ENCODE data around the gene CSMD2. TPM values are rescaled to one million over a fixed set of nuclear protein-coding genes. Genes with fewer than 3 reads are reported as not detected.

The CSMD2 gene
- total RNA-seq, 1 experiment from 2014 or later, result not detected

GRCh38 chr1:33468011-33468410, 697.0 kb downstream of the CSMD2 start:
- no peak for DNase-seq
- no TSS peak for BruUV-seq (replicated peaks)
- H3K9me3 ChIP-seq (ENCODE audit: insufficient read depth, low read depth), result no peaks in the 10 kb centered on the region
- no peak overlapping the region for H3K27ac ChIP-seq
- intact Hi-C loops (cut with micrococcal nuclease; ENCODE audit: unreplicated experiment), result no loop called here
- H3K4me3 ChIP-seq, result no peak overlapping the region
- peaks cover 6% of the 10 kb centered on the region for H3K4me1 ChIP-seq (replicated peaks; ENCODE audit: insufficient read depth)
- no peaks in the 10 kb centered on the region for H3F3A ChIP-seq (ENCODE audit: insufficient read depth, low read depth)
- no peak for TF ChIP-seq EZH2 (IDR thresholded peaks at IDR 0.05; ENCODE audit: low read depth)
- no peak overlapping the region for H2AFZ ChIP-seq
- H4K20me1 ChIP-seq (ENCODE audit: insufficient read depth), result no peaks in the 10 kb centered on the region
- peaks cover 2% of the 10 kb centered on the region; the same call in 1 of the 2 replicates for H3K79me2 ChIP-seq (ENCODE audit: low read depth)
- POLR2A ChIA-PET (ENCODE audit: unreplicated experiment), result no interaction called here
- no peaks in the 10 kb centered on the region for H3K36me3 ChIP-seq (ENCODE audit: low read depth)
- no peaks in the 10 kb centered on the region for H3K27me3 ChIP-seq (ENCODE audit: insufficient read depth, low read depth)
- CTCF ChIA-PET, result interaction anchor here (0.5 to 0.6 kb wide), 2 partner anchors 643 to 696 kb away, joined by 4 to 5 read pairs; no protein-coding TSS in a partner anchor
- no peaks in the 10 kb centered on the region for H3K9me2 ChIP-seq (ENCODE audit: insufficient read depth)
- H3K4me2 ChIP-seq, result no peak overlapping the region

GRCh38 chr1:33466159-33466558, 698.9 kb downstream of the CSMD2 start:
- H3K4me1 ChIP-seq (replicated peaks; ENCODE audit: insufficient read depth), result no peaks in the 10 kb centered on the region
- no peak overlapping the region for H3K27ac ChIP-seq
- ChIA-PET CTCF (no interaction called here), POLR2A (ENCODE audit: unreplicated experiment) (no interaction called here)
- TF ChIP-seq, protein P1, sequence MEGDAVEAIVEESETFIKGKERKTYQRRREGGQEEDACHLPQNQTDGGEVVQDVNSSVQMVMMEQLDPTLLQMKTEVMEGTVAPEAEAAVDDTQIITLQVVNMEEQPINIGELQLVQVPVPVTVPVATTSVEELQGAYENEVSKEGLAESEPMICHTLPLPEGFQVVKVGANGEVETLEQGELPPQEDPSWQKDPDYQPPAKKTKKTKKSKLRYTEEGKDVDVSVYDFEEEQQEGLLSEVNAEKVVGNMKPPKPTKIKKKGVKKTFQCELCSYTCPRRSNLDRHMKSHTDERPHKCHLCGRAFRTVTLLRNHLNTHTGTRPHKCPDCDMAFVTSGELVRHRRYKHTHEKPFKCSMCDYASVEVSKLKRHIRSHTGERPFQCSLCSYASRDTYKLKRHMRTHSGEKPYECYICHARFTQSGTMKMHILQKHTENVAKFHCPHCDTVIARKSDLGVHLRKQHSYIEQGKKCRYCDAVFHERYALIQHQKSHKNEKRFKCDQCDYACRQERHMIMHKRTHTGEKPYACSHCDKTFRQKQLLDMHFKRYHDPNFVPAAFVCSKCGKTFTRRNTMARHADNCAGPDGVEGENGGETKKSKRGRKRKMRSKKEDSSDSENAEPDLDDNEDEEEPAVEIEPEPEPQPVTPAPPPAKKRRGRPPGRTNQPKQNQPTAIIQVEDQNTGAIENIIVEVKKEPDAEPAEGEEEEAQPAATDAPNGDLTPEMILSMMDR (conservative IDR thresholded peaks at IDR 0.05), result no peak
- TF ChIP-seq EZH2 (IDR thresholded peaks at IDR 0.05; ENCODE audit: low read depth), result no peak
- no peak for DNase-seq
- H3K36me3 ChIP-seq (ENCODE audit: low read depth), result no peaks in the 10 kb centered on the region
- H3K27me3 ChIP-seq (ENCODE audit: insufficient read depth, low read depth), result no peaks in the 10 kb centered on the region
- no peak overlapping the region for H2AFZ ChIP-seq
- H3F3A ChIP-seq (ENCODE audit: insufficient read depth, low read depth), result no peaks in the 10 kb centered on the region
- no TSS peak for BruUV-seq (replicated peaks)
- no peak overlapping the region for H3K4me2 ChIP-seq
- no peaks in the 10 kb centered on the region for H3K9me3 ChIP-seq (ENCODE audit: insufficient read depth, low read depth)
- H3K9me2 ChIP-seq (ENCODE audit: insufficient read depth), result no peaks in the 10 kb centered on the region
- no peaks in the 10 kb centered on the region for H3K79me2 ChIP-seq (ENCODE audit: low read depth)
- no peak overlapping the region for H3K4me3 ChIP-seq
- intact Hi-C loops (cut with micrococcal nuclease; ENCODE audit: unreplicated experiment), result no loop called here
- no peaks in the 10 kb centered on the region for H4K20me1 ChIP-seq (ENCODE audit: insufficient read depth)

- CTCF ChIA-PET, result no interaction called here
- H3K4me3 ChIP-seq, result no peak overlapping the region
- POLR2A ChIA-PET (ENCODE audit: unreplicated experiment), result no interaction called here
- H3K4me2 ChIP-seq, result no peak overlapping the region
- DNase-seq, result no peak
- no peaks in the 10 kb centered on the region for H3K9me2 ChIP-seq (ENCODE audit: insufficient read depth)
- intact Hi-C loops (cut with micrococcal nuclease; ENCODE audit: unreplicated experiment), result no loop called here
- no peaks in the 10 kb centered on the region for H3K27me3 ChIP-seq (ENCODE audit: insufficient read depth, low read depth)
- peaks cover 6% of the 10 kb centered on the region for H3K4me1 ChIP-seq (replicated peaks; ENCODE audit: insufficient read depth)
- TF ChIP-seq, protein P1 (conservative IDR thresholded peaks at IDR 0.05), result no peak
- no peak for TF ChIP-seq EZH2 (IDR thresholded peaks at IDR 0.05; ENCODE audit: low read depth)
- no TSS peak for BruUV-seq (replicated peaks)
- no peak overlapping the region for H2AFZ ChIP-seq
- peaks cover 4% of the 10 kb centered on the region; the same call in 1 of the 2 replicates for H3F3A ChIP-seq (ENCODE audit: insufficient read depth, low read depth)
- H3K79me2 ChIP-seq (ENCODE audit: low read depth), result no peaks in the 10 kb centered on the region
- H3K27ac ChIP-seq, result no peak overlapping the region
- no peaks in the 10 kb centered on the region for H3K9me3 ChIP-seq (ENCODE audit: insufficient read depth, low read depth)
- H3K36me3 ChIP-seq (ENCODE audit: low read depth), result no peaks in the 10 kb centered on the region
- H4K20me1 ChIP-seq (ENCODE audit: insufficient read depth), result no peaks in the 10 kb centered on the region
These were observed 699.7 kb downstream of the CSMD2 start for GRCh38 chr1:33465316-33465715.

- H2AFZ ChIP-seq, result no peak overlapping the region
- peaks cover 14% of the 10 kb centered on the region for H3K4me1 ChIP-seq (replicated peaks; ENCODE audit: insufficient read depth)
- POLR2A ChIA-PET (ENCODE audit: unreplicated experiment), result no interaction called here
- TF ChIP-seq, protein P1 (conservative IDR thresholded peaks at IDR 0.05), result no peak
- TF ChIP-seq EZH2 (IDR thresholded peaks at IDR 0.05; ENCODE audit: low read depth), result no peak
- no peaks in the 10 kb centered on the region for H3K9me3 ChIP-seq (ENCODE audit: insufficient read depth, low read depth)
- H3F3A ChIP-seq (ENCODE audit: insufficient read depth, low read depth), result peaks cover 12% of the 10 kb centered on the region; the same call in 1 of the 2 replicates
- no peak overlapping the region for H3K4me3 ChIP-seq
- H3K27ac ChIP-seq, result no peak overlapping the region
- no peaks in the 10 kb centered on the region for H3K36me3 ChIP-seq (ENCODE audit: low read depth)
- BruUV-seq (replicated peaks), result no TSS peak
- no peak for DNase-seq
- no peaks in the 10 kb centered on the region for H4K20me1 ChIP-seq (ENCODE audit: insufficient read depth)
- intact Hi-C loops (cut with micrococcal nuclease; ENCODE audit: unreplicated experiment), result no loop called here
- H3K4me2 ChIP-seq, result no peak overlapping the region
- H3K27me3 ChIP-seq (ENCODE audit: insufficient read depth, low read depth), result no peaks in the 10 kb centered on the region
- CTCF ChIA-PET, result no interaction called here
- no peaks in the 10 kb centered on the region for H3K9me2 ChIP-seq (ENCODE audit: insufficient read depth)
- H3K79me2 ChIP-seq (ENCODE audit: low read depth), result no peaks in the 10 kb centered on the region
These were observed 700.5 kb downstream of the CSMD2 start for GRCh38 chr1:33464552-33464951.

Measured in PC-9 (cell line).